NCI-H510A treated with DMSO at 0.1 percent for 48 hours (cell line): ENCODE data around the gene FLNC.

ENCODE experiments used
- DNase-seq: peaks from one replicate; lab custom pipeline; 2025; lab: John Stamatoyannopoulos, UW

Gene FLNC

GRCh38 chr7:128833148-128833945 lies 3.1 kb downstream of the FLNC start:
- DNase-seq = no peak

DNA sequence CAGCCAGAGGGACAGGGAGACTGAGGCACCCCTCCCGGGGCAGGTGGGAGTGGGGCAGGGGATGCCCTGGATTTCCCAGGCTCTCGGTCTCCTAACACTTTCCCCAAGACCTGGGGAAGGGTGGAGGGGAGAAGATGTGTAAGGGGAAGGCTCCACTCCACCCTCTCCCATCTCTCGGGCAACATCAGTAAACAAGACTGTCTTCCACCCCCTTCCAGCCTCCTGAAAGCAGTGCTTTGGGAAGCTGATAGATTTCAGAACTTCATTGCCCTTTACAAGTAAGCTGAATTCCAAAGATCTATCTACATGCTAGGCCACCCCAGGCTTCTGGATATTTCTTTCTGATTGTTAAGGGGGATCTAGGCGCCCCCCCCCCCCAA lies 3.7 kb downstream of the FLNC start:
- DNase-seq = no peak

DNA sequence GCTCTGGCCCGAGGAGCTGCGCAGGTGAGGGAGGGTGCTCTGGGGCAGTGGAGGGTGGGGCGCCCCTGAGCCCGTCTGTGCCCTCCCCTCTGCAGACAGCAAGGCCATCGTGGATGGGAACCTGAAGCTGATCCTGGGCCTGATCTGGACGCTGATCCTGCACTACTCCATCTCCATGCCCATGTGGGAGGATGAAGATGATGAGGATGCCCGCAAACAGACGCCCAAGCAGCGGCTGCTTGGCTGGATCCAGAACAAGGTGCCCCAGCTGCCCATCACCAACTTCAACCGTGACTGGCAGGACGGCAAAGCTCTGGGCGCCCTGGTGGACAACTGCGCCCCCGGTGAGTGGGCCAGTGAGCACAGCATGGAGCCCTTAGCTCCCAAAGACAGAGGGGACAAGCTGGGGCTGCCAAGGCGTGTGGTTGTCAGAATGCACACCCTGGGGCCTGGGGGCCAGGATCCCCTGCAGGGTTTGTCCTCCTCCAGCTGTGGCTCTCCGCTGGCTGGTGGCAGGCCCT lies 5.1 kb downstream of the FLNC start:
- no peak for DNase-seq

- DNase-seq = no peak
Measured at GRCh38 chr7:128835790-128836641, 5.8 kb downstream of the FLNC start.

DNA sequence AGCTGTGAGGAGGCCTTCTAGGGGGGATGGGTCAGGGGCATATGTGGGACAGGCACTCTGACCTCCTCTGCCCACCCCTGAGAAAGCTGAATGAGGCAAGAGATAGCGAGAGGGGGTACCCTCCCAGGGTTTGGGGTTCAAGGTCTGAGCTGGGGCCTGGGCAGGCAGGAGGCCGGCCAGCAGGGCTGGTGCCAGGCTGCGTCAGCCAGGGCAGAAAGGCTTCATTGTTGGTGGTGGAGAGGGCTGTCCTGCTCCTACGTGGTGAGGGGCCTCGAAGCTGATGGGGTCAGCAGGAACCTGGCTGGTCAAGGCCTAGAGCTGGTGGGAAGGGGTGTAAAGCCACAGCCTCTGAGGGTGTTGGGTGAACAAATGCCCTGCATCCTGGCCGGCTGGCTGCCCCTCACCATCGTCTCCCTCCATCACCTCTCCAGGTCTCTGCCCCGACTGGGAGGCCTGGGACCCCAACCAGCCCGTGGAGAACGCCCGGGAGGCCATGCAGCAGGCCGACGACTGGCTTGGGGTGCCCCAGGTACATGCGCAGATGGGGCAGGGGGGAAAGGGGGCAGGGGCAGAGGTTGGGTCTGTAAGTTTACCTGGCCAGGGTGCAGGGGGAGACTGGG lies 6.6 kb downstream of the FLNC start:
- DNase-seq = no peak

GRCh38 chr7:128837521-128837921 lies 7.3 kb downstream of the FLNC start:
- DNase-seq = no peak

DNA sequence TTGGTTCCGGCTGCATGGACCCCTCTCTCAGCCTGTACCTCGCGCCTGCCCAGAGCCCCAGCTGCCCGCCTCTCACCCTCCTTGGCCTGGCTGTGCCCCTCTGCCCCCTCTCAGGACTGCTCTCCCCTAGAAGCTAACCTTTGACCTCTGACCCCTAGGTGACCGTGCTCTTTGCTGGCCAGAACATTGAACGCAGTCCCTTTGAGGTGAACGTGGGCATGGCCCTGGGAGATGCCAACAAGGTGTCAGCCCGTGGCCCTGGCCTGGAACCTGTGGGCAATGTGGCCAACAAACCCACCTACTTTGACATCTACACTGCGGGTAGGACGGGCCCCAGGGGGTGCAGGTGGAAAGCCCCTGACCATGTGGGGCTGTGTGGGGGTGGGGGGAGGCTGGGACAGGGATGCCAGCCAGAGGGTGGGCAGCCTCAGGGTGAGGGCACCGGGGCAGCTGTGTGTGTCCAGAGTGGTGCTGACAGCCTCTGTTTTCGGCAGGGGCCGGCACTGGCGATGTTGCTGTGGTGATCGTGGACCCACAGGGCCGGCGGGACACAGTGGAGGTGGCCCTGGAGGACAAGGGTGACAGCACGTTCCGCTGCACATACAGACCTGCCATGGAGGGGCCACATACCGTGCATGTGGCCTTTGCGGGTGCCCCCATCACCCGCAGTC lies 8.0 kb downstream of the FLNC start:
- no peak for DNase-seq

DNA sequence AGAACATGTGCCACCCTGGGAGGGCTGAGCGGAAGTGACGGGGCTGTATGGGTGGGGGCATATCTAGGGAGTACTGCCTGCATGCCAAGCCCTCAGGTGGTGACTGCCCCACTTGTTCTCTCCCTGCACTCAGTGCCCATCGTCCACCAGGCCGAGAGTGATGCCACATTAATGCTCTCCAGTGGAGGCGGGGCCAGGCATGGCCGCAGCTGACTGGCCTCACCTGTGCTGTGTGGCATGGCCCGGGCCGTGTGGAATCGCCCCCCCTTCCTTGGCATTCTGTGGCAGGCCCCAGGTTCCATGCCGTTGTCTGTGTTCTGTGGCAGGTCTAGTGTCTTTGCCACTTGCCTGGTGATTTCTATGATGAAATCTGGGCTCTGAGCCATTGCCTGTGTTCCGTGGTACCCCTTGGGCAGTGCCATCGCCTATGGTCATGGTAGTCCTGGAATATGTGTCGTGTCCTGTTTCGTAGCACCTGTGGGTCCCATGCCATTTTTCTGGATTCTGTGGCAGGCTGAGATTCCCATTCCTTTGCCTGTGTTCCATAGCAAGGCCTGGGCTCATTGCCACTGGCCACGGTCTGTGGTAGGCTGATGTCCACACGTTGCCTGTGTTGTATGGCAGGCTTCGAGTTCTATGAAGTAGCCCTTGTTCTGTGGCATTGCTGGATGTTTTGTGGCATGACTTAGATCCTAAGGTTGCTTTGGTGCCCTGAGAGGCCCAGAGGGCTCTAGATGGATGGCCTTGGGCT lies 8.9 kb downstream of the FLNC start:
- DNase-seq = no peak

DNA sequence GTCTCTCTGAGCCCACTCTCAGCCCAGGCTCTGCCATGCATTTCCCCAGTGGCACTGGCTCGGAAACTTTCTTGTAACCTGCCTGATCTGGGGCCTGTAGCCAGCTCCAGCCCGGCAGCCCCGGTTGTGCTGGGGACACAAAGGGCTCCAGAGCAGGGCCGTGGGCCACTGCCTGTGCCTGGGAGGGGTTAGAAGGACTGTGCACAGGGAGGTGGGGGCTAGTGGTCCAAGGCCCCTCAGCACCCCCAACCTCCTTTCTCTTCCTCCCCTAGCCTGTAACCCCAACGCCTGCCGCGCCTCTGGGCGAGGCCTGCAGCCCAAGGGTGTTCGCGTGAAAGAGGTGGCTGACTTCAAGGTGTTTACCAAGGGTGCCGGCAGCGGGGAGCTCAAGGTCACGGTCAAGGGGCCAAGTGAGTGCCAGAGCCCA lies 9.6 kb downstream of the FLNC start:
- no peak for DNase-seq

DNA sequence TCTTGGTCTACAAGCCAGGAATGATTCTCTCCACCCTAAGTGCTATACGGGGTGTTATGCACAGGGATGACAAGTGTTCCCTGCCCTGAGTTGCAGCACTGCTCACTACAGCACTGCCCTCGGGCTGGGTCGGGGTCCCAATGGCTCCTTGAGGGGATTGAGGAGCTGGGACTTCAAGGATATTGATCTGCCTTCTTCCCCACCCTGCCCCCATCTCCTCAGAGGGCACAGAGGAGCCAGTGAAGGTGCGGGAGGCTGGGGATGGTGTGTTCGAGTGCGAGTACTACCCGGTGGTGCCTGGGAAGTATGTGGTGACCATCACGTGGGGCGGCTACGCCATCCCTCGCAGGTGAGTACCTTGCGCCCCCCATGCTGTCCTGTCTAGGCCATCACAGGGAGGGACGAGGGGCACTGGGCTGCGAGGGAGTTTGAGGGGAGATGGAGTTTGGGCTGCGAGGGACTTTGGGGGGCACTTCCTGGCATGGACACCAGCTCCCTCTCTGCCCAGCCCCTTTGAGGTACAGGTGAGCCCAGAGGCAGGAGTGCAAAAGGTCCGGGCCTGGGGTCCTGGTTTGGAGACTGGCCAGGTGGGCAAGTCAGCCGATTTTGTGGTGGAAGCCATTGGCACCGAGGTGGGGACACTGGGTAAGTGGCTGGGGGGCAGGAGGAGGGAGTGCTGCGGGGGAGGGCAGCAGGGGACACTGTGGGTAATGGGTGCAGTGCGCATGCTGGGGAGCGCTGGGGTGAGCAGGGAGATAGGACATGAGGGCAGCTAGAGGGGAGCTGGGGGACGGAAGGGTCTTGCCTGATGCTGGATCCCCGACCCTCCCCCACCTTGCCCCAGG lies 10.3 kb downstream of the FLNC start:
- no peak for DNase-seq

DNA sequence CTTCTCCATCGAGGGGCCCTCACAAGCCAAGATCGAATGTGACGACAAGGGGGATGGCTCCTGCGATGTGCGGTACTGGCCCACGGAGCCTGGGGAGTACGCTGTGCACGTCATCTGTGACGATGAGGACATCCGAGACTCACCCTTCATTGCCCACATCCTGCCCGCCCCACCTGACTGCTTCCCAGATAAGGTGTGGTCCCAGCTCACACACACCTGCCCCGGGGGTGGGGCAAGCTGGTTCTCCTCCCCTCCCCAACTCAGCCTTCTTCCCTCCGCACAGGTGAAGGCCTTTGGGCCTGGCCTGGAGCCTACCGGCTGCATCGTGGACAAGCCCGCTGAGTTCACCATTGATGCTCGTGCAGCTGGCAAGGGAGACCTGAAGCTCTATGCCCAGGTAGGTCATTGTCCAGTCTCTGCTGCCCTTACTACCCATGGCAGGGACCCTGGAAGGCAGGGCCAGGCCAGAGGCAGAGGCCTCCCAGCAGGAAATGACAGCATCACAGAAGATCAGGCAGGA lies 11.0 kb downstream of the FLNC start:
- peak; percentile 52 for DNase-seq

DNA sequence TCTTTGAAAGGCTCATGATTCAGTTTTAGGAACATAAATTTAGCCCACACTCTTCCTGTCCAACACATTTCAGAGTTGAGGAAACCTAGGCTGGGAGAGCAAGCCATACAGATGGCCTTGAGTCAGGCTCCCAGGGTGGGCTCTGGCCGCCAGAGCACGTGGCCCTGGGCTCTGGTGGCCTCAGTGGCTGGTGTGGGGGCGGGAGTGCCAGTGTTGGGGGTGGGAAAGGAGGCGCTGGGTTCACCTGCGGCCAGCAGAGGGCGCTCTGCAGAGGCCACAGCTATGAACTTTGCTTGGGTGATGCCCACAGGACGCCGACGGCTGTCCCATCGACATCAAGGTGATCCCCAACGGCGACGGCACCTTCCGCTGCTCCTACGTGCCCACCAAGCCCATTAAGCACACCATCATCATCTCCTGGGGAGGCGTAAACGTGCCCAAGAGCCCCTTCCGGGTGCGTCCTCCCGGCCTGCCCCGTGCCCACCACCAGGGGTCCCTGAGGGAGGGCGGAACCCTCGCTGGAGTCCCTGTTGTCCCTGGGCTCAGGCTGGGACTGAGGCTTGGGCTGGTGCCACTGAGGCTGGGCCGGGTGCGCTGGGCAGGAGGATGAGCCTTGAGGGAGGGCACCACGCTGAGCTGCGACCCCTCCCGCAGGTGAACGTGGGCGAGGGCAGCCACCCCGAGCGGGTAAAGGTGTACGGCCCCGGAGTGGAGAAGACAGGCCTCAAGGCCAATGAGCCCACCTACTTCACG lies 11.9 kb downstream of the FLNC start:
- DNase-seq = no peak

GRCh38 chr7:128842674-128843641 lies 12.8 kb downstream of the FLNC start:
- DNase-seq = peak; percentile 16

DNA sequence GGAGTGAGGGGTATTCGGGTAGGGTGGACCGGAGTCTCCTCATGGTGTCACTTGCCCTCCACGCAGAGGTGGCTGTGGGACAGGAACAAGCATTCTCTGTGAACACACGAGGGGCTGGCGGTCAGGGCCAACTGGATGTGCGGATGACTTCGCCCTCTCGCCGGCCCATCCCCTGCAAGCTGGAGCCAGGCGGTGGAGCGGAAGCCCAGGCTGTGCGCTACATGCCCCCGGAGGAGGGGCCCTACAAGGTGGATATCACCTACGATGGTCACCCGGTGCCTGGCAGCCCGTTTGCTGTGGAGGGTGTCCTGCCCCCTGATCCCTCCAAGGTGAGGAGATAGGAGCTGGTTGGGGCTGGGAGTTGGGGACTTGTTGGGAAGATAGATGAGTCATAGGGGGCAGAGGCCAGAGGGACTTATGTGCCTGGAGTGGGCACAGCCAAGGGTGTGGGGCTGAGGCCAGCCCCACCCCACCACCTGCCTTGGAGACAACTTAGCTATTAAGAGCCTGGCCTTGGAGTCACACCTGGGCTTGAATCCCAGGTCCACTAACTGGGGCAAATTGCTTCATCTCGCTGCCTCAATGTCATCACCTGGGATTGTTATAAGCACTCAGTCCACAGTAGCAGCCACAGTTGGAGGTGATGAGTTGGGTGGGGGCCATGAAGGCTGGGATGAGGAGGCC lies 13.9 kb downstream of the FLNC start:
- DNase-seq = no peak

DNA sequence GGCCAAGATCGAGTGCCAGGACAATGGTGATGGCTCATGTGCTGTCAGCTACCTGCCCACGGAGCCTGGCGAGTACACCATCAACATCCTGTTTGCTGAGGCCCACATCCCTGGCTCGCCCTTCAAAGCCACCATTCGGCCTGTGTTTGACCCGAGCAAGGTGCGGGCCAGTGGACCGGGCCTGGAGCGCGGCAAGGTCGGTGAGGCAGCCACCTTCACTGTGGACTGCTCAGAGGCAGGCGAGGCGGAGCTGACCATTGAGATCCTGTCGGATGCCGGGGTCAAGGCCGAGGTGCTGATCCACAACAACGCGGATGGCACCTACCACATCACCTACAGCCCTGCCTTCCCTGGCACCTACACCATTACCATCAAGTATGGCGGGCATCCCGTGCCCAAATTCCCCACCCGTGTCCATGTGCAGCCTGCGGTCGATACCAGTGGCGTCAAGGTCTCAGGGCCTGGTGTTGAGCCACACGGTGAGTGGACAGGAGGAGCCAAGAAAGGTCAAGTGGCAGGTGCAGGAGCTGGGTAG lies 14.6 kb downstream of the FLNC start:
- DNase-seq = no peak

- no peak for DNase-seq
Measured at GRCh38 chr7:128845475-128845874, 15.3 kb downstream of the FLNC start.

GRCh38 chr7:128845987-128846386 lies 15.8 kb downstream of the FLNC start:
- DNase-seq = no peak
